GM19328 (cell line): ENCODE measurements around the gene ETV7.

Experiments
- ATAC-seq: cut with Tn5 transposase; IDR thresholded peaks from one replicate; pipeline ENCODE4 v1.9.1; 2021; ENCODE audit warnings: mild to moderate bottlenecking, moderate library complexity; ENCODE audit not compliant: unreplicated experiment

The ETV7 gene

GRCh38 chr6:36384095-36384494 is 3.4 kb downstream of the ETV7 start:
- no peak for ATAC-seq

- no peak for ATAC-seq
Measured at GRCh38 chr6:36383606-36384005, 3.9 kb downstream of the ETV7 start.

- no peak for ATAC-seq
Measured at GRCh38 chr6:36382976-36383375, 4.5 kb downstream of the ETV7 start.

- ATAC-seq, result no peak
Measured at GRCh38 chr6:36381502-36382389, 5.7 kb downstream of the ETV7 start.

GRCh38 chr6:36380166-36380565 is 7.3 kb downstream of the ETV7 start:
- no peak for ATAC-seq

- no peak for ATAC-seq
Measured at GRCh38 chr6:36378936-36379335, 8.5 kb downstream of the ETV7 start.

- ATAC-seq, result no peak
Measured at GRCh38 chr6:36378243-36378920, 9.1 kb downstream of the ETV7 start.

GRCh38 chr6:36377594-36377993 is 9.9 kb downstream of the ETV7 start:
- ATAC-seq, result no peak

- ATAC-seq, result no peak
Measured at GRCh38 chr6:36376742-36377141, 10.7 kb downstream of the ETV7 start.

- ATAC-seq, result no peak
Measured at GRCh38 chr6:36376183-36376582, 11.3 kb downstream of the ETV7 start.

GRCh38 chr6:36375644-36376155 is 11.8 kb downstream of the ETV7 start:
- no peak for ATAC-seq

GRCh38 chr6:36374972-36375371 is 12.5 kb downstream of the ETV7 start:
- no peak for ATAC-seq

- ATAC-seq, result no peak
Measured at GRCh38 chr6:36374194-36374593, 13.3 kb downstream of the ETV7 start.

- no peak for ATAC-seq
Measured at GRCh38 chr6:36373368-36374019, 14.0 kb downstream of the ETV7 start.

- no peak for ATAC-seq
Measured at GRCh38 chr6:36372088-36372487, 15.4 kb downstream of the ETV7 start.

- no peak for ATAC-seq
Measured at GRCh38 chr6:36371211-36371610, 16.3 kb downstream of the ETV7 start.

- ATAC-seq, result no peak
Measured at GRCh38 chr6:36370638-36371037, 16.8 kb downstream of the ETV7 start.

- no peak for ATAC-seq
Measured at GRCh38 chr6:36368921-36369865, 18.3 kb downstream of the ETV7 start.

GRCh38 chr6:36368421-36368820 is 19.0 kb downstream of the ETV7 start:
- ATAC-seq, result no peak

GRCh38 chr6:36367743-36368142 is 19.7 kb downstream of the ETV7 start:
- no peak for ATAC-seq
